ENCODE data around the gene DNM1L.

Gene DNM1L

GRCh38 chr12:32679091-32679919 lies at the start of gene DNM1L:
TSS of gene DNM1L (plus strand) at chr12:32679301. CDS start at chr12:32679364, 63 bp downstream.
- peak; percentile 96 for DNase-seq (ENCODE audit: low read depth)

DNA sequence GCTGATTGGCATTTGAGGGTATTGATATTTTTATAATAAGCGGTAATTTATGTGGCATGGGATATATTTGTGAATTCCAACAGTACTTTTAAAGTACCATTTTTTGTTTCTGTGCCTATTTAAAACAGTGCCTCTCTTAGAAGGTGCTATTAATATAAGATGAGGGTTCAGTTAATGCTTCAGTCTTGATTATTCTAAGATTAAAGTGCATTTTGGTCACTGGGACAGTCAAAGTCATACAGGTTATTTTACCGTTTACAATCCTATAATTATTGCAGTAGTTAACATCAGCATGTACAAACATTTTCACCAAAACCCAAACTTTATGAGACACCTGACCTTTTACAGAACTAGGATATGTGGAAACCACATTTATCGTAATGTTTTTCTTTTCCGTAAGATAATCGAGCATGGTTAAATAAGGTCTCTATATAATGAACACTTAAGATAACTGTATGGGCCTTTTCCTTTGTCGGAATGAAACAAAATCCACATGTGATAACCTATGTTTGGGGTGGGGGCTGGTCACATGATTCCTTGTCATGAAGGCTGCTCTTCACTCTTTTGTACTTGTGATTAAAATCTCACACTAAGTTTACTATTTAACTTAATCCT lies 37.7 kb upstream of the DNM1L start:
- DNase-seq (ENCODE audit: low read depth) = no peak

GRCh38 chr12:32644431-32644830 lies 34.7 kb upstream of the DNM1L start:
- no peak for DNase-seq (ENCODE audit: low read depth)

DNA sequence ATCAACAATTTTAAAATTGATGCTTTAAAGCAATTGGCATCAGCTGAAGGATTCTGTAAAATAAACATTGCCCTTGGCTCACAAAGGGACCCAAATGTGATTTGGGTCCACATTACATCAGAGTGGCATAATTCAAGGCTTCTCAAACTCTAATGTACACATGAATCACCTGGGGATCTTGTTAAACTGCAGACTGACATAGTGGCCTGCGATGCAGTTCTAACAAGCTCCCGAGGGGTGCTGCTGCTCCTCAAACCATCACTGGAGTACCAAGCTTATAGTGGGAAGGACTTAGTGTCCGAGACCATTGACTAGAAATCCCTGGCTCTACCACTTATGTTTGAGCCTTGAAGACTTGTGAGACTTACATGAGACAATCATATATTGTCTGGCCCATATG lies 31.8 kb upstream of the DNM1L start:
- no peak for DNase-seq (ENCODE audit: low read depth)

GRCh38 chr12:32650508-32650907 lies 28.6 kb upstream of the DNM1L start:
- DNase-seq (ENCODE audit: low read depth) = no peak

GRCh38 chr12:32651151-32651955 lies 27.7 kb upstream of the DNM1L start:
- DNase-seq (ENCODE audit: low read depth) = no peak

DNA sequence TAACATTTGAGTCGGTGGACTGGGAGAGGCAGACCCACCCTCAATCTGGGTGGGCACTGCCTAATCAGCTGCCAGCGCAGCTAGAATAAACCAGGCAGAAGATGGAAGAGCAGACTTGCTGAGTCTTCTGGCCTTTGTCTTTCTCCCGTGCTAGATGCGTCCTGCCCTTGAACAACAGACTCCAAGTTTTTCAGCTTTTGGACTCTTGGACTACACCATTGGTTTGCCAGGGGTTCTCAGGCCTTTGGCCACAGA lies 27.2 kb upstream of the DNM1L start:
- DNase-seq (ENCODE audit: low read depth) = no peak

DNA sequence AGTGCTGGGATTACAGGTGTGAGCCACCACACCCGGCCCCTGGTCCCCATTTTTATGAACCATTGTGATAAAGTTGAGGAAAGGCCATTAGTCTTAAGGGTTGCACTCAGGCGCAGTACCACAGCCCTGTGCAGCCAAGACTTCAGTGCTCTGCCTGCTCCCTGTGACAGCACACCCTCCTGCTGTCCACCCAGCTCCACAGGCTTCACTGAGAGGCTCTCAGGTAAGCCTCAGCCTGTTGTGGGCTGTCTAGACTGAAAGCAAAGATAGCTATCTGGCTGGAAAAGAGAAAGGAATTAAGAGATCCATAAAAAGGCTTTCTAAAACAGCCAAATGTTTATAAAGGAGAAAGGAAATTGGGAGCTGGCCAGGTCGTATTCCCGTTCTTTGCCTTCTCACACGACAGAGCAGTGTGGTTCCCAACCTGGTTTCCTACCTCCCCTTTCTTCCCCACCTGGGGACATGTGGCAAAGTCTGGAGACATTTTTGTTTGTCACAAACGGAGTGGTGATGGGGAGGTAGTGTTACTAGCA lies 19.1 kb upstream of the DNM1L start:
- DNase-seq (ENCODE audit: low read depth) = no peak

GRCh38 chr12:32661706-32662105 lies 17.4 kb upstream of the DNM1L start:
- DNase-seq (ENCODE audit: low read depth) = no peak

DNA sequence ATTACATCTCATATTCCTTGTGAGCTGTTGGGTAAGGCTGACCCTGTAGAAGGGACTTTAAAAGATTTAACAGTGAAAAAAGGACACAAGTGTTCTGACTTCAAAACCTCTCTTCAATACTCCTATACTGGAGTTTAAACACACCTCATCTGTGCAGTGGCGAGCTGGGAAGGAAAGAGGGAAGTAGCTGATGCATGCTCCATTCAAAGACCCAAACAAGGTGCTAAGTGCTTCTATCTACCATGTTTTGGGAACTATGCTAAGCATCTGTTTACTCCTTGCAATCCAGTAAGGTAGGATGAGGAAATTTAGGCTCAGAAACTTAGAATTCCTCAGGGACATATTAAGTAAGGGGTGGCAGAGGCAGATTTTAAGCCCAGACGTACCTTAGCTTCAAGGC lies 16.4 kb upstream of the DNM1L start:
- no peak for DNase-seq (ENCODE audit: low read depth)

DNA sequence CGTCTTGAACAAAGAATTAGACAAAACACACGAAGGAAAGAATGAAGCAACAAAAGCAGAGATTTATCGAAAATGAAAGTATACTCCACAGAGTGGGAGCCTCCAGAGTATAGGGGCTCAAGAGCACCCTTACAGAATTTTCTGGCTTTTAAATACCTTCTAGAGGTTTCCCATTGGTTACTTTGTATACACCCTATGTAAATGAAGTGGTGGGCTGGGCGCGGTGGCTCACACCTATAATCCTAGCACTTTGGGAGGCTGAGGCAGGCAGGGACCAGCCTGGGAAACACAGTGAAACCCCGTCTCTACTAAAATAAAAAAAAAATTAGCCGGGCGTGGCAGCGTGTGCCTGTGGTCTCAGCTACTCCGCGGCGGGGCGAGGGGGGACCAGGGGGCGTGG lies 13.1 kb upstream of the DNM1L start:
- no peak for DNase-seq (ENCODE audit: low read depth)

- no peak for DNase-seq (ENCODE audit: low read depth)
These were observed 9.5 kb upstream of the DNM1L start for GRCh38 chr12:32669584-32669983.

DNA sequence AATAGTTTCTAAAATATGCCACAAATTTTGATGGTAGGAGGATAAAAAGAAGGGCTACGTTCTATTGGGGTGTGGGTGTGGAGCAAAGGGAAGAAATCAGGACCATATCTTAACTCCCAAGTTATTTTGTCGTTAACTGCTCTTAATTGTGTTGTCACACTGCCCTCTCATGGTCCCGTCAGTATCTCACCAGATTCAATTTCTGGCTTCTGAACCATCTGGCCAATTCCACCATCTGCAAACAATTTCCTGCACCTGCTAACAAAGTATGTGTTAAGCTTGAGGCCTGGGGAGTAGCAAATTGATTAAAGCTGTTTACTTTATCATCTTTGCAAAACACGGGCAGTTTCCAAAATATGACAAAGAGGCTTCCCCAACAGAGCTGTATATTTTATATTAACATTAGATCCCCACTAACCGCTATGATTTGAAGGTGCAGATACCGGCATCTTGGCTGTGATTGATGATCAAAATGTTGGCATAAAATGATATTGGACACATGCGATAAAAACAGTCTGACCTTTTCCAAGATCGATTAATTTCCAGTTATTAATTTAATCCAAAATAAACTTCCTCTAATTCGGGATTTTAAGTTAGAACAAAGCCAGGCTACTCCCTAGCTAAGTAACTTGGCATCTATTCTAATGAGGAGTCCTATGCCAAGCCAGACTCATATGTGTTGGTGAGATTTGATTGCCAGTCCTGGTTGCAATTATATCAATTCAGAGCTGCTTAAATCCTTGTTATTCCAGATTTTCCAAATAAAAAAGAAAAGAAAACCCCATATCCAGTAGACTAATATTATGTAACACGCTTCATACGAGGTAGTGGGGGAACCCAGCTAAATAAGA lies 6.9 kb upstream of the DNM1L start:
- peak; percentile 87 for DNase-seq (ENCODE audit: low read depth)

GRCh38 chr12:32679920-32680237 lies 778 bp downstream of the DNM1L start:
- DNase-seq (ENCODE audit: low read depth) = no peak

- DNase-seq (ENCODE audit: low read depth) = no peak
These were observed 1.7 kb downstream of the DNM1L start for GRCh38 chr12:32680787-32681186.

DNA sequence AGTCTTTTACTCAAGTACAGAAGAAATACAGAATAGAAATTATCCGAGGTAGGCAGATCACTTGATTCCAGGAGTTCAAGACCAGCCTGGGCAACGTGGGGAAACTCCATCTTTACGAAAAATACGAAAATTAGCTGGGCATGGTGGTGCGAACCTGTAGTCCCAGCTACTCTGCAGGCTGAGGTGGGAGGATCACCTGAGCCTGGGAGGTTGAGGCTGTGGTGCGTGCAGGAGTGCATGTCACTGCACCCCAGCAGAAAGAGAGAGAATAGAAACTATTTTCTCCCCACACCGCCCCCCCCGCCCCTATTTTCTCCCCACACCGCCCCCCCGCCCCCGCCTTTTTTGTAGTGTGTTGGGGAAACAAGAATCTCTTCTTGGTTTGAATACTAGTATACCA lies 2.2 kb downstream of the DNM1L start:
- no peak for DNase-seq (ENCODE audit: low read depth)

DNA sequence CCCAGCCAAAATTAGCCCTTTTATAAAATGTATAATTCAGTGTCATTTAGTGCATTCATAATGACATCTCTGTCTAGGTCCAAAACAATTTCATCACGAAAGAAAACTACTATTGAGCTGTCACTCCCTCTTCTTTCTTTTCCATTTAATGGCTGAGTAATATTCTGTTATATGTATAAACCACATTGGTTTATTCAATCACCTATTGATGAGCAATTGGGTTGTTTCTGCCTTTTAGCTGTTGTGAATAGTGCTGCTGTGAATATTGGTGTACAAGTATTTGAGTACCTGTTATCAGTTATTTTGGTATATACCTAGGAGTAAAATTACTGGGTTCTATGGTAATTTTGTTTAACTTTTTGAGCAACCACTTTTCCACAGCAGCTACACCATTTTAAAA lies 7.2 kb downstream of the DNM1L start:
- DNase-seq (ENCODE audit: low read depth) = no peak

GRCh38 chr12:32688786-32689185 lies 9.7 kb downstream of the DNM1L start:
- no peak for DNase-seq (ENCODE audit: low read depth)

- no peak for DNase-seq (ENCODE audit: low read depth)
These were observed 11.8 kb downstream of the DNM1L start for GRCh38 chr12:32690927-32691326.

- no peak for DNase-seq (ENCODE audit: low read depth)
These were observed 13.3 kb downstream of the DNM1L start for GRCh38 chr12:32692358-32692757.

DNA sequence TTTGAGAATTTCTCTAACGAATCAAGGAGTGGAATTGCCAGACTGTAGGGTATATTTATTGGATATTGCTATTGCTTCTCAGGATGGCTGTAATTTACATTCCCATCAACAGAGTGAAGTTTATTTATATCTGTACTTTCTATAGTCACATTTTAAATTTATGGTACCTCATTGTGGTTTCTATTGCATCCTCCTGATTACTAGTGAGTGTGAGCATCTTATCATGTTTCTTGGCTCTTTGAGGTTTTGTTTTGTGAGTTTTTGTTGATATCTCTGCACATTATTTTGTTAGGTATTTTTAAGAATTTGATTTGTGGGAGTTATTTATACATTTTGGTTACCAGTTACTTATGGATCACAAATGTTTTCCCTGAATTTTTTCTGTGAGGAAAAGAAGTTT lies 13.9 kb downstream of the DNM1L start:
- no peak for DNase-seq (ENCODE audit: low read depth)

DNA sequence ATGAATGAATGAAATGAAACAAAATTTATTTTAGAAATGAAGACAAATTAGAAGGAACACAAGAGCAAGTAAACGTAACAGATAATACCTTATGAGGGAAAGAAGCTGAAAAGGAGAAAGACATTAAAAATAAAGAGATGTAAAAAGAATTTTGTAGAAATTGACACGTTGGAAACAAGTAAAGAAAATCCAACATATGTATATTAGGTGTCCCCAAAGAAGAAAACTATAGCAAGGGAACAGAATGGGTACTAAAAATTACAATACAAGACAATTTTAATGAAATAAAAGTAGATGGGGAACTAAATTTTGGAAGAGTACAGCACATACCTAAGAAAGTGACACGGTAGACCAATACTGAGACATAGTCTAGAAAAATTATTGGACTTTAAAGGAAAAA lies 16.7 kb downstream of the DNM1L start:
- no peak for DNase-seq (ENCODE audit: low read depth)
